ENCODE results near the gene ZBTB42. TPM values are rescaled to one million over a fixed set of nuclear protein-coding genes. Genes with fewer than 3 reads are reported as not detected.
A peak's percentile ranks its signal among the peaks of the same experiment; 100 is the strongest.

ZBTB42 gene
- total and polyA plus RNA-seq, 2 of the 13 experiments (the other 11 are each of a cell fraction or from before 2014, with no cell fraction given): 2.8 to 4.2 TPM

DNA sequence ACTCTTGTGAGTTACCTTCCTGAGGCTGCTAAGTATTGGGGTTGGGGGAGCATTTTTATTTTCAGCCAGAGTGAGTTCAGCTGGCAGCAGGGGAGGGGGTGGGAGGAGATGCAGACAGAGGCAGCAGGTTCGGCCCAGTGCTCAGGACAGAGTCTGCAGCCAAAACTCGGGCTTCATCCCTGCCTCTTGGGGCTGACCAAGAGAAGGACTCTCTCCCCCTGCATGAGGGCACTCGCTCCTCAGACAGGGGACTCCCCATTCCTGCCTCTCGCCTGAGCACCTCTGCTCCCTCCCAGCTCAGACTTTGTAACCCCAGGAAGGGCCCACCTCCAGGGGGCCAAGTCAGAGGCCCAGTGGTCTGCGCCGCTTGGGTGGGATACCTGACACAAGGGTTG is 4.2 kb upstream of the ZBTB42 start (continued):
- TF ChIP-seq, protein P1, sequence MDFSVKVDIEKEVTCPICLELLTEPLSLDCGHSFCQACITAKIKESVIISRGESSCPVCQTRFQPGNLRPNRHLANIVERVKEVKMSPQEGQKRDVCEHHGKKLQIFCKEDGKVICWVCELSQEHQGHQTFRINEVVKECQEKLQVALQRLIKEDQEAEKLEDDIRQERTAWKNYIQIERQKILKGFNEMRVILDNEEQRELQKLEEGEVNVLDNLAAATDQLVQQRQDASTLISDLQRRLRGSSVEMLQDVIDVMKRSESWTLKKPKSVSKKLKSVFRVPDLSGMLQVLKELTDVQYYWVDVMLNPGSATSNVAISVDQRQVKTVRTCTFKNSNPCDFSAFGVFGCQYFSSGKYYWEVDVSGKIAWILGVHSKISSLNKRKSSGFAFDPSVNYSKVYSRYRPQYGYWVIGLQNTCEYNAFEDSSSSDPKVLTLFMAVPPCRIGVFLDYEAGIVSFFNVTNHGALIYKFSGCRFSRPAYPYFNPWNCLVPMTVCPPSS (IDR thresholded peaks at IDR 0.05): no peak
- TF ChIP-seq TEAD3 (CRISPR knock-in tag; optimal IDR thresholded peaks at IDR 0.05; ENCODE audit: borderline replicate concordance) (no peak), ZNF251 (CRISPR knock-in tag; IDR thresholded peaks at IDR 0.05) (no peak), ZNF781 (CRISPR knock-in tag; IDR thresholded peaks at IDR 0.05; ENCODE audit: borderline replicate concordance, not compliant biosample characterization) (no peak), KLF6 (CRISPR knock-in tag; IDR thresholded peaks at IDR 0.05) (no peak), YEATS4 (CRISPR knock-in tag; IDR thresholded peaks at IDR 0.05; ENCODE audit: borderline replicate concordance) (no peak), ZNF446 (CRISPR knock-in tag; IDR thresholded peaks at IDR 0.05) (no peak), TARDBP (CRISPR knock-in tag; IDR thresholded peaks at IDR 0.05) (no peak), ZFP36L1 (CRISPR knock-in tag; IDR thresholded peaks at IDR 0.05) (no peak), ZNF780A (CRISPR knock-in tag; IDR thresholded peaks at IDR 0.05) (no peak), SRY (CRISPR knock-in tag; IDR thresholded peaks at IDR 0.05) (no peak), KDM2A (CRISPR knock-in tag; IDR thresholded peaks at IDR 0.05; ENCODE audit: borderline replicate concordance, low read depth) (no peak), ZNF775 (CRISPR knock-in tag; IDR thresholded peaks at IDR 0.05; ENCODE audit: borderline replicate concordance) (no peak), ZNF224 (CRISPR knock-in tag; IDR thresholded peaks at IDR 0.05) (no peak), CREM (IDR thresholded peaks at IDR 0.05) (no peak), CREM (CRISPR knock-in tag; IDR thresholded peaks at IDR 0.05) (no peak), NCOA2 (CRISPR knock-in tag; IDR thresholded peaks at IDR 0.05) (no peak), THAP11 (CRISPR knock-in tag; IDR thresholded peaks at IDR 0.05) (0 out of 2 replicates have a peak, but pooled peaks have one; percentile 8), ZNF792 (CRISPR knock-in tag; IDR thresholded peaks at IDR 0.05) (no peak), ZMYM4 (CRISPR knock-in tag; IDR thresholded peaks at IDR 0.05) (no peak), ZNF12 (CRISPR knock-in tag; IDR thresholded peaks at IDR 0.05) (no peak), SNAPC2 (CRISPR knock-in tag; IDR thresholded peaks at IDR 0.05) (no peak), ZC3H4 (CRISPR knock-in tag; IDR thresholded peaks at IDR 0.05; ENCODE audit: borderline replicate concordance) (no peak), ZNF83 (CRISPR knock-in tag; IDR thresholded peaks at IDR 0.05; ENCODE audit: borderline replicate concordance) (no peak)
- TF ChIP-seq, protein P2, sequence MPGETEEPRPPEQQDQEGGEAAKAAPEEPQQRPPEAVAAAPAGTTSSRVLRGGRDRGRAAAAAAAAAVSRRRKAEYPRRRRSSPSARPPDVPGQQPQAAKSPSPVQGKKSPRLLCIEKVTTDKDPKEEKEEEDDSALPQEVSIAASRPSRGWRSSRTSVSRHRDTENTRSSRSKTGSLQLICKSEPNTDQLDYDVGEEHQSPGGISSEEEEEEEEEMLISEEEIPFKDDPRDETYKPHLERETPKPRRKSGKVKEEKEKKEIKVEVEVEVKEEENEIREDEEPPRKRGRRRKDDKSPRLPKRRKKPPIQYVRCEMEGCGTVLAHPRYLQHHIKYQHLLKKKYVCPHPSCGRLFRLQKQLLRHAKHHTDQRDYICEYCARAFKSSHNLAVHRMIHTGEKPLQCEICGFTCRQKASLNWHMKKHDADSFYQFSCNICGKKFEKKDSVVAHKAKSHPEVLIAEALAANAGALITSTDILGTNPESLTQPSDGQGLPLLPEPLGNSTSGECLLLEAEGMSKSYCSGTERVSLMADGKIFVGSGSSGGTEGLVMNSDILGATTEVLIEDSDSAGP (CRISPR knock-in tag; IDR thresholded peaks at IDR 0.05; ENCODE audit: borderline replicate concordance): 0 out of 2 replicates have a peak, but pooled peaks have one; percentile 24
- TF ChIP-seq, protein P3, sequence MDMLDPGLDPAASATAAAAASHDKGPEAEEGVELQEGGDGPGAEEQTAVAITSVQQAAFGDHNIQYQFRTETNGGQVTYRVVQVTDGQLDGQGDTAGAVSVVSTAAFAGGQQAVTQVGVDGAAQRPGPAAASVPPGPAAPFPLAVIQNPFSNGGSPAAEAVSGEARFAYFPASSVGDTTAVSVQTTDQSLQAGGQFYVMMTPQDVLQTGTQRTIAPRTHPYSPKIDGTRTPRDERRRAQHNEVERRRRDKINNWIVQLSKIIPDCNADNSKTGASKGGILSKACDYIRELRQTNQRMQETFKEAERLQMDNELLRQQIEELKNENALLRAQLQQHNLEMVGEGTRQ (IDR thresholded peaks at IDR 0.05; ENCODE audit: low read depth, low read length): no peak
- TF ChIP-seq, protein P3 (CRISPR knock-in tag; IDR thresholded peaks at IDR 0.05; ENCODE audit: borderline replicate concordance): no peak
- TF ChIP-seq, protein P4, sequence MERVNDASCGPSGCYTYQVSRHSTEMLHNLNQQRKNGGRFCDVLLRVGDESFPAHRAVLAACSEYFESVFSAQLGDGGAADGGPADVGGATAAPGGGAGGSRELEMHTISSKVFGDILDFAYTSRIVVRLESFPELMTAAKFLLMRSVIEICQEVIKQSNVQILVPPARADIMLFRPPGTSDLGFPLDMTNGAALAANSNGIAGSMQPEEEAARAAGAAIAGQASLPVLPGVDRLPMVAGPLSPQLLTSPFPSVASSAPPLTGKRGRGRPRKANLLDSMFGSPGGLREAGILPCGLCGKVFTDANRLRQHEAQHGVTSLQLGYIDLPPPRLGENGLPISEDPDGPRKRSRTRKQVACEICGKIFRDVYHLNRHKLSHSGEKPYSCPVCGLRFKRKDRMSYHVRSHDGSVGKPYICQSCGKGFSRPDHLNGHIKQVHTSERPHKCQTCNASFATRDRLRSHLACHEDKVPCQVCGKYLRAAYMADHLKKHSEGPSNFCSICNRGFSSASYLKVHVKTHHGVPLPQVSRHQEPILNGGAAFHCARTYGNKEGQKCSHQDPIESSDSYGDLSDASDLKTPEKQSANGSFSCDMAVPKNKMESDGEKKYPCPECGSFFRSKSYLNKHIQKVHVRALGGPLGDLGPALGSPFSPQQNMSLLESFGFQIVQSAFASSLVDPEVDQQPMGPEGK (CRISPR knock-in tag; IDR thresholded peaks at IDR 0.05): no peak

Data from HepG2 (cell line).